Mucosa of descending colon (tissue), 3 donors: ENCODE data around the gene TOMM34. TPM values are rescaled to one million over a fixed set of nuclear protein-coding genes. Genes with fewer than 3 reads are reported as not detected.

Experiments used
- ATAC-seq: fragments of 200-7000 bp; cut with Tn5 transposase; one replicate; pipeline ENCODE4 v1.9.1; 2020; ENCODE audit warnings: mild to moderate bottlenecking, moderate library complexity
- DNase-seq, 3 donors: peaks; one replicate each; pipeline ENCODE4 v3.0.0-alpha.2; 2020
- H3K36me3 ChIP-seq: fragments of 200-600 bp; one replicate; pipeline ENCODE4 v1.8.0; 2021; ENCODE audit warnings: low read depth, mild to moderate bottlenecking
- H3K4me1 ChIP-seq: fragments of 200-600 bp; one replicate; pipeline ENCODE4 v1.8.0; 2021; ENCODE audit warnings: low read depth, mild to moderate bottlenecking
- H3K4me3 ChIP-seq: fragments of 200-600 bp; one replicate; pipeline ENCODE4 v1.8.0; 2021; ENCODE audit warnings: mild to moderate bottlenecking
- H3K9me3 ChIP-seq: fragments of 200-600 bp; one replicate; pipeline ENCODE4 v1.8.0; 2021; ENCODE audit warnings: mild to moderate bottlenecking
- CTCF ChIP-seq: fragments of 200-600 bp; IDR thresholded peaks from one replicate; pipeline ENCODE4 v1.8.0; 2022; ENCODE audit warnings: antibody characterized with exemption, mild to moderate bottlenecking
- intact Hi-C, 2 donors: fragments of 100-400 bp; cut with DNase I in 1 of 2; cut with micrococcal nuclease in 1 of 2; formaldehyde crosslinking; loops; one replicate each; pipeline versions ENCODE4 v1.11.0 to v1.11.1; 2022; cut with DNase I, micrococcal nuclease
- total RNA-seq, 3 donors: library from RNA; stranded (reverse); fragmentation: NEBNext Ultra II Directional in 2 of 3; extraction: Animal tissue kit (Norgen Biotek cat#: 25700) in 2 of 3; gene quantifications; one replicate each; pipeline versions ENCODE4 v1.2.1 to v1.2.4, GENCODE V29; 2021 to 2023
- donor health status: DM: no; HTN: no; CAD: no; lungs with moderate emphysema.
- donor health status: DM: no; HTN: no; CAD: no.
- donor health status: DM: no; HTN: yes; CAD: no.

The TOMM34 gene
- total RNA-seq, 3 donors from 2014 or later: 10.9 to 15.4 (median 13.3) TPM

GRCh38 chr20:44910690-44911262 lies 49.4 kb downstream of the TOMM34 start:
- H3K4me1 ChIP-seq: peaks cover 18% of the 10 kb centered on the region
- H3K4me3 ChIP-seq: no peak overlapping the region
- H3K9me3 ChIP-seq: no peaks in the 10 kb centered on the region
- H3K36me3 ChIP-seq: no peaks in the 10 kb centered on the region
- intact Hi-C loops: no loop called here
- DNase-seq: no peak
- ATAC-seq: no peak
- TF ChIP-seq CTCF: no peak

- Histone ChIP-seq H3K9me3 (no peaks in the 10 kb centered on the region), H3K4me3 (peak within 1 kb of the TSS; percentile 29), H3K36me3 (peaks cover 4% of the 10 kb centered on the region), H3K4me1 (peaks cover 18% of the 10 kb centered on the region)
- no peak for TF ChIP-seq CTCF
- DNase-seq: peak; percentile 81 to 87 (median 86)
- ATAC-seq: peak; percentile 93
- intact Hi-C loops: no loop called here
These were observed 50.1 kb downstream of the TOMM34 start, which contains the start of gene PABPC1L for GRCh38 chr20:44909872-44910689. Gene PABPC1L (plus strand): TSS chr20:44910060. CDS start chr20:44910144, 84 bp downstream.

- no peak overlapping the region for H3K4me3 ChIP-seq
- H3K36me3 ChIP-seq: peaks cover 12% of the 10 kb centered on the region
- peaks cover 18% of the 10 kb centered on the region for H3K4me1 ChIP-seq
- no peak for DNase-seq
- intact Hi-C loops: no loop called here
- ATAC-seq: no peak
- no peak for TF ChIP-seq CTCF
- no peaks in the 10 kb centered on the region for H3K9me3 ChIP-seq
These were observed 51.0 kb downstream of the TOMM34 start for GRCh38 chr20:44908987-44909871.

GRCh38 chr20:44904377-44904776 lies 55.8 kb downstream of the TOMM34 start:
- Histone ChIP-seq H3K9me3 (no peaks in the 10 kb centered on the region), H3K4me1 (peaks cover 3% of the 10 kb centered on the region), H3K36me3 (peaks cover 13% of the 10 kb centered on the region), H3K4me3 (no peak overlapping the region)
- intact Hi-C loops: no loop called here
- ATAC-seq: no peak
- TF ChIP-seq CTCF: no peak
- no peak for DNase-seq

- intact Hi-C loops: no loop called here
- Histone ChIP-seq H3K4me3 (no peak overlapping the region), H3K36me3 (peaks cover 16% of the 10 kb centered on the region), H3K4me1 (peaks cover 10% of the 10 kb centered on the region), H3K9me3 (no peaks in the 10 kb centered on the region)
- ATAC-seq (no peak), DNase-seq (no peak)
- no peak for TF ChIP-seq CTCF
These were observed 58.2 kb downstream of the TOMM34 start for GRCh38 chr20:44901974-44902373.
